ENCODE data around the gene PIBF1.

The PIBF1 gene

DNA sequence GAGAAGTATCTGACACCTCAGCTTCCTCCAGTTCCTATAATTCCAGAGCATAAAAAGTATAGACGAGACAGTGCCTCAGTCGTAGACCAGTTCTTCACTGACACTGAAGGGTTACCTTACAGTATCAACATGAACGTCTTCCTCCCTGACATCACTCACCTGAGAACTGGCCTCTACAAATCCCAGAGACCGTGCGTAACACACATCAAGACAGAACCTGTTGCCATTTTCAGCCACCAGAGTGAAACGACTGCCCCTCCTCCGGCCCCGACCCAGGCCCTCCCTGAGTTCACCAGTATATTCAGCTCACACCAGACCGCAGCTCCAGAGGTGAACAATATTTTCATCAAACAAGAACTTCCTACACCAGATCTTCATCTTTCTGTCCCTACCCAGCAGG is 279.9 kb downstream of the PIBF1 start:
- DNase-seq, result no peak

DNA sequence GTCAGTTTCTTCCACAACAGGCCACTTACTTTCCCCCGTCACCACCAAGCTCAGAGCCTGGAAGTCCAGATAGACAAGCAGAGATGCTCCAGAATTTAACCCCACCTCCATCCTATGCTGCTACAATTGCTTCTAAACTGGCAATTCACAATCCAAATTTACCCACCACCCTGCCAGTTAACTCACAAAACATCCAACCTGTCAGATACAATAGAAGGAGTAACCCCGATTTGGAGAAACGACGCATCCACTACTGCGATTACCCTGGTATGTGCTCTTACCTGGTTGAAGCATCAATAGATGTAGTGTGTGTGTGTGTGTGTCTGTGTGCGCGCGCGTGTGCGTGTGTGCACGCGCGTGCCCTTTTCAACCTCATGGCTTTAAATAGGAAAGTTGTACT is 280.5 kb downstream of the PIBF1 start:
- no peak for DNase-seq

DNA sequence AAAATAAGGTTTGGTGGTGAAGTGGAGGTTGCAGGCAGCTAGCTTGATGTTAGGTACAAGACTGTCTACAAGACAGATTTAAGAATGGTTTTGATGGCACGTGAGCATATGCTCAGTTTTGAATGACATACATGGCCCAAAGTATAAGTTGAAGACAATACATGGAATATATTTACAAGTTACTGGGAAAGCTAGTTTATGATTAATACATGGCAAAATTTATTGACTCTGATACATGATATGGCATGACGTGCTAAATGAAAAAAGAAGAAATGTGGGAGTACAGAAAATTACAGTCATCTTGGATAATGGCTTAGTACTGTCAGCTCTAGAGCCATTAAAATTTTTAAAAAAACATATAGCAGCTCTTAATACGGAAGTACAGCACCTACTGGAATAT is 281.2 kb downstream of the PIBF1 start:
- DNase-seq, result no peak

DNA sequence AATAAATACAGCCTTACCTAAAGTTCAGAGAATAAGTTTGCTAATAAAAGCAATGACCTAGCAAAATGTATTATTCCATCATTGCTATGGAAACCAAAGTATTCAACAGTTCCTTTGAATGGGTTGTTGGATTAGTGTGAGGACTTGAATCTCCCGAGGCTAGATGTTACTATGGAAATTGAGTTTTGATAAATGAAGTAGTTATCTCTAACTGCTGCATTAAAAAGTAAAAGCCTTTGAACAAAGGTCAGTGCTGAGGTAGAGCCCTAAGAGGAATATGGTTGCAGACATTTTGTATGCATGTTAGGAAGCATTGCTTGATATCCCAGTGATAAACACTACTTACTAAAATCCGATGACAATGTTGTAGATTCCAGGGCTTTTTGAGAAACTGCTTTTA is 283.1 kb downstream of the PIBF1 start:
- DNase-seq, result no peak

DNA sequence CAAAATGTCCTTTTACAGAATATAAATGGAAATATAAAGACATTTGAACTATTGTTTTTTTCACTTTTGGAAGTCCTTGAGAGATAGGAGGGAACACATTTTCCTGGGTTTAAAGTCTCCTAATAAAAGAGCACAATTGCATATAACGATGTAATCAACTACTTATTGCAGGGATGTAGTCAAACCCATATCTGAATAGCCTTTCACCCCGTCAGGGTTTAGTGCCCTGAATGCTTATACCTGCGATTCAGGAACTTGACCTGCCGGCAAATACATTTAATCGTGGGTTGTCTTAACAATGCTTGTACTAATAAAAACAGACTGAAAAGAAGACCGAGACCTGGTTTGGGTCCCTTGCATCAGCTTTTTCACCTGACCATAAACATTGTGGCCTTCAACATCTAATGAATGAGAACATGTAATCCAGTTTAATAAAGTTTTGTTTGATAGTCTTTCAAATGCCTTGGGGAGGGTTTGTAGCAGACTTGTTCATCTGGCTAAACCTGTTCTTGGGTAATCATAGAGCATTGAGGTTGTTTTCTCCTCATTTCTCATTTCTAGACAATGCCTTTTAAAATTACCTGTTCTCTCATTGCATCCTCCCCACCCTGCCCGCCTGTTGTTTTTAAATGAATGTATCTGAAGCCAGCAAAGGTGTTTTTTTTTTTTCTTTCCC is 283.9 kb downstream of the PIBF1 start:
- no peak for DNase-seq

Measured in T-helper 9 cell (primary cell).